Smooth muscle cell (in vitro differentiated cells): ENCODE data around the gene SEMA3A. TPM values are rescaled to one million over a fixed set of nuclear protein-coding genes. Genes with fewer than 3 reads are reported as not detected.
"Not testable (repeated sequence)": the region's sequence is repeated elsewhere in the genome, so short reads cannot be mapped to it uniquely, and the experiment has no call there.

Experiments used
- DNase-seq: peaks from one replicate; lab custom pipeline; 2025; ENCODE audit not compliant: unreplicated experiment; lab: John Stamatoyannopoulos, UW
- H2AFZ ChIP-seq: fragments of 200-600 bp; sonication (generic); 2 replicates; pipeline ENCODE4 v1.6.0; 2016; ENCODE audit warnings: antibody characterized with exemption, low read depth, mild to moderate bottlenecking
- H3F3A ChIP-seq: fragments of 200-600 bp; sonication (generic); 2 replicates; pipeline ENCODE4 v1.6.0; 2017; ENCODE audit warnings: antibody characterized with exemption, low read depth
- H3K27ac ChIP-seq: fragments of 200-600 bp; sonication (generic); 2 replicates; pipeline ENCODE4 v1.5.1; 2016; ENCODE audit warnings: low read depth, mild to moderate bottlenecking
- H3K27me3 ChIP-seq: fragments of 200-600 bp; sonication (generic); 2 replicates; pipeline ENCODE4 v1.6.1; 2016; ENCODE audit warnings: low read depth, mild to moderate bottlenecking
- H3K36me3 ChIP-seq: fragments of 200-600 bp; sonication (generic); 2 replicates; pipeline ENCODE4 v1.5.1; 2016; ENCODE audit warnings: low read depth
- H3K4me1 ChIP-seq: fragments of 200-600 bp; sonication (generic); 2 replicates; pipeline ENCODE4 v1.5.1; 2016; ENCODE audit warnings: low read depth
- H3K4me2 ChIP-seq: fragments of 200-600 bp; sonication (generic); 2 replicates; pipeline ENCODE4 v1.6.0; 2016; ENCODE audit warnings: mild to moderate bottlenecking
- H3K4me3 ChIP-seq: fragments of 200-600 bp; sonication (generic); 2 replicates; pipeline ENCODE4 v1.5.1; 2016; ENCODE audit warnings: mild to moderate bottlenecking
- H3K79me2 ChIP-seq: fragments of 200-600 bp; sonication (generic); 2 replicates; pipeline ENCODE4 v1.6.0; 2016; ENCODE audit warnings: low read depth, mild to moderate bottlenecking
- H3K9ac ChIP-seq: fragments of 200-600 bp; sonication (generic); 2 replicates; pipeline ENCODE4 v1.6.0; 2016; ENCODE audit warnings: low read depth
- H3K9me3 ChIP-seq: fragments of 200-600 bp; sonication (generic); replicated peaks from 2 replicates; pipeline ENCODE4 v1.5.1; 2016; ENCODE audit warnings: low read depth
- H4K20me1 ChIP-seq: fragments of 200-600 bp; sonication (generic); 2 replicates; pipeline ENCODE4 v1.6.0; 2016; ENCODE audit warnings: low read depth
- CTCF ChIP-seq: fragments of 200-600 bp; sonication (generic); IDR thresholded peaks from 2 replicates; pipeline ENCODE4 v1.5.1; 2017; ENCODE audit warnings: borderline replicate concordance, mild to moderate bottlenecking, antibody characterized with exemption; ENCODE audit not compliant: insufficient read depth, poor library complexity, severe bottlenecking
- WGBS: methylation state at CpG from one replicate; pipeline ENCODE4 v1.1.7; 2016; ENCODE audit warnings: low lambda C conversion rate; 5-methylcytosine and 5-hydroxymethylcytosine counted together
- polyA plus RNA-seq: library from polyadenylated mRNA; unstranded; fragments of >200 nt; fragmentation: Nextera tagmentation; extraction: Ambion mirVana; gene quantifications from 2 replicates; pipeline ENCODE4 v1.2.1, GENCODE V29; 2016
- total RNA-seq: library from RNA; depleted of rRNA; stranded (reverse); fragments of >200 nt; gene quantifications from 2 replicates; pipeline ENCODE4 v1.2.3, GENCODE V29; 2014

SEMA3A gene
- total and polyA plus RNA-seq, 2 experiments from 2014 or later, result 8.3 to 34.6 TPM

GRCh38 chr7:84157171-84157570 is 37.4 kb downstream of the SEMA3A start:
- Histone ChIP-seq H3K36me3 (no peaks in the 10 kb centered on the region), H3F3A (no peaks in the 10 kb centered on the region)

GRCh38 chr7:84154991-84155781 is 39.4 kb downstream of the SEMA3A start:
- H3K27ac ChIP-seq, result no peak overlapping the region
- H4K20me1 ChIP-seq, result no peaks in the 10 kb centered on the region
- peaks cover 4% of the 10 kb centered on the region for H3K4me1 ChIP-seq
- H2AFZ ChIP-seq, result no peak overlapping the region
- H3K27me3 ChIP-seq, result no peaks in the 10 kb centered on the region
- no peaks in the 10 kb centered on the region for H3K9me3 ChIP-seq
- no peak overlapping the region for H3K9ac ChIP-seq
- no peaks in the 10 kb centered on the region for H3F3A ChIP-seq
- DNase-seq, result no peak
- no peak overlapping the region for H3K4me2 ChIP-seq
- H3K79me2 ChIP-seq, result peaks cover 2% of the 10 kb centered on the region
- 83% methylated on average over 6 of the region's 6 CpGs for WGBS
- no peaks in the 10 kb centered on the region for H3K36me3 ChIP-seq
- TF ChIP-seq CTCF, result no peak
- no peak overlapping the region for H3K4me3 ChIP-seq

More at GRCh38 chr7:84157171-84157570, 37.4 kb downstream of the SEMA3A start:
- WGBS, result 50% methylated on average over 4 of the region's 4 CpGs
- DNase-seq, result no peak
- Histone ChIP-seq H3K4me3 (no peak overlapping the region), H3K27ac (peak overlapping the region; percentile 34), H2AFZ (peak overlapping the region; percentile 16), H4K20me1 (no peaks in the 10 kb centered on the region), H3K79me2 (peaks cover 2% of the 10 kb centered on the region), H3K9me3 (no peaks in the 10 kb centered on the region), H3K9ac (no peak overlapping the region), H3K4me2 (peak overlapping the region; percentile 15), H3K4me1 (peaks cover 4% of the 10 kb centered on the region), H3K27me3 (no peaks in the 10 kb centered on the region)
- TF ChIP-seq CTCF, result no peak

GRCh38 chr7:84152995-84153394 is 41.6 kb downstream of the SEMA3A start:
- H2AFZ ChIP-seq, result no peak overlapping the region
- DNase-seq, result no peak
- no peaks in the 10 kb centered on the region for H4K20me1 ChIP-seq
- no peaks in the 10 kb centered on the region for H3K9me3 ChIP-seq
- no peak overlapping the region for H3K9ac ChIP-seq
- no peaks in the 10 kb centered on the region for H3K36me3 ChIP-seq
- no peaks in the 10 kb centered on the region for H3F3A ChIP-seq
- H3K4me1 ChIP-seq, result peaks cover 19% of the 10 kb centered on the region
- TF ChIP-seq CTCF, result no peak
- no peak overlapping the region for H3K4me2 ChIP-seq
- H3K4me3 ChIP-seq, result no peak overlapping the region
- H3K27me3 ChIP-seq, result no peaks in the 10 kb centered on the region
- H3K27ac ChIP-seq, result no peak overlapping the region
- H3K79me2 ChIP-seq, result peaks cover 11% of the 10 kb centered on the region

GRCh38 chr7:84150370-84150769 is 44.2 kb downstream of the SEMA3A start:
- Histone ChIP-seq H3K4me1 (peaks cover 16% of the 10 kb centered on the region), H3K4me3 (peak overlapping the region; percentile 91), H3K9ac (peak overlapping the region; percentile 85), H3K4me2 (peak overlapping the region; percentile 87), H2AFZ (peak overlapping the region; percentile 80), H3K79me2 (peaks cover 11% of the 10 kb centered on the region), H3K27ac (peak overlapping the region; percentile 71)
- not testable (repeated sequence) for H3K36me3 ChIP-seq, H3K9me3 ChIP-seq, H3K27me3 ChIP-seq, DNase-seq, H4K20me1 ChIP-seq, H3F3A ChIP-seq
- 5% methylated on average over 22 of the region's 22 CpGs for WGBS
